Naive thymus-derived CD8-positive, alpha-beta T cell (primary cell): ENCODE results near the gene TMEM145. TPM values are rescaled to one million over a fixed set of nuclear protein-coding genes. Genes with fewer than 3 reads are reported as not detected.
A peak's percentile ranks its signal among the peaks of the same experiment; 100 is the strongest.

Source experiments
- ATAC-seq, 2 donors: fragments of 150-1000 bp; cut with Tn5 transposase in 1 of 2; sonication (Bioruptor Pico), chemical (Tn5 transposase) in 1 of 2; 1 replicate in 1 of 2; 2 replicates in 1 of 2; pipeline ENCODE4 v1.10.0; 2021; ENCODE audit warnings: mild to moderate bottlenecking in 2 of 2, moderate library complexity in 2 of 2
- POLR2A ChIA-PET: fragments of 350-600 bp; sonication (Branson Sonifier 250); formaldehyde crosslinking; loops from one replicate; lab custom pipeline; 2021; ENCODE audit warnings: antibody characterized with exemption; lab: Charles Lee
- DNase-seq, 10 donors: peaks; one replicate each; pipeline versions ENCODE4 v3.0.0 to v3.0.0-alpha.2; 2020 to 2022
- H3K27ac Mint-ChIP-seq, 10 donors: one replicate each; pipeline ENCODE4 v1.8.0; 2020 to 2022; ENCODE audit warnings: mild to moderate bottlenecking in 10 of 10, mixed read lengths in 10 of 10, moderate library complexity in 4 of 10, inconsistent platforms in 1 of 10
- H3K27me3 Mint-ChIP-seq, 5 donors: one replicate each; pipeline ENCODE4 v1.8.0; 2021 to 2022; ENCODE audit warnings: mixed read lengths in 5 of 5
- H3K36me3 Mint-ChIP-seq, 3 donors: one replicate each; pipeline ENCODE4 v1.8.0; 2020 to 2022; ENCODE audit warnings: mixed read lengths in 3 of 3, mild to moderate bottlenecking in 2 of 3, inconsistent platforms in 1 of 3
- H3K4me1 Mint-ChIP-seq, 4 donors: one replicate each; pipeline ENCODE4 v1.8.0; 2021 to 2022; ENCODE audit warnings: mixed read lengths in 4 of 4
- H3K4me3 Mint-ChIP-seq, 10 donors: one replicate each; pipeline ENCODE4 v1.8.0; 2020 to 2022; ENCODE audit warnings: mild to moderate bottlenecking in 10 of 10, mixed read lengths in 10 of 10, moderate library complexity in 6 of 10, inconsistent platforms in 1 of 10
- H3K9me3 Mint-ChIP-seq, 9 donors: one replicate each; pipeline ENCODE4 v1.8.0; 2020 to 2022; ENCODE audit warnings: mixed read lengths in 9 of 9, mild to moderate bottlenecking in 3 of 9, inconsistent platforms in 1 of 9, moderate library complexity in 1 of 9
- polyA plus RNA-seq, 3 donors: library from polyadenylated mRNA; unstranded; fragments of 300-500 nt; fragmentation: Illumina TruSeq; gene quantifications; one replicate each; pipeline ENCODE4 v1.2.3, GENCODE V29; 2021
- total RNA-seq, 8 experiments: library from RNA in 2 of 8; stranded (reverse) in 2 of 8; gene quantifications; one replicate each; pipeline ENCODE4 v1.2.3 and lab custom pipeline; 2021 to 2026

Gene TMEM145
- total and polyA plus RNA-seq, 5 experiments from 2014 or later: not detected

DNA sequence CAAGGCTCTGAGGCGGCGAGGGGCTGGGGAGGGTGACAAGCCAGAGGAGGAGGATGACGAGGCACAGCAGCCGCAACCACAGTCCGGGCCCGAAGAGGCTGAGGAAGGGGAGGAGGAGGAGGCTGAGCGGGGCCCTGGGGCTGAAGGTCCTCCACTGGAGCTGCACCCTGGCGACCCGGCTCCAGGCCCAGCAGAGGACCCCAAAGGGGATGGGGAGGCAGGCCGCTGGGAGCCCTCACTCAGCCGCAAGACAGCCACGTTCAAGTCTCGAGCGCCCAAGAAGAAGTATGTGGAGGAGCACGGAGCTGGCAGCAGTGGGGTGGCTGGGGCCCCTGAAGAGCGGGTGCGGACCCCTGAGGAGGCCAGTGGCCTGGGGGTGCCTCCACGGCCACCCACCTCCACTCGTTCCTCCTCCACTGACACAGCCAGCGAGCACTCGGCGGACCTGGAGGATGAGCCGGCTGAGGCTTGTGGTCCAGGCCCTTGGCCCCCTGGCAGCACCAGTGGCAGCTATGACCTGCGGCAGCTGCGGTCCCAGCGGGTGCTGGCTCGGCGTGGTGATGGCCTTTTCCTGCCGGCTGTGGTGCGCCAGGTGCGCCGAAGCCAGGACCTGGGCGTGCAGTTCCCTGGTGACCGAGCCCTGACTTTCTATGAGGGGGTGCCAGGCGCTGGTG is 41.1 kb upstream of the TMEM145 start:
- ATAC-seq (no peak), DNase-seq (no peak)
- Mint-ChIP-seq H3K4me1 (peaks cover 20 to 60% (median 39%) of the 10 kb centered on the region in 4 donors), H3K27ac (peak overlapping the region in 2 of 10 donors; percentile 88 to 99), H3K27me3 (no peaks in the 10 kb centered on the region), H3K9me3 (no peaks in the 10 kb centered on the region), H3K4me3 (peak overlapping the region in 1 of 10 donors; percentile 67), H3K36me3 (peaks cover 0 to 29% (median 0%) of the 10 kb centered on the region in 3 donors)
- POLR2A ChIA-PET: interaction anchor here (0.9 to 4.1 kb wide), 4 partner anchors 20 to 140 kb away, joined by 4 to 29 read pairs (median 10); partner anchors contain the start of genes GSK3A and POU2F2

DNA sequence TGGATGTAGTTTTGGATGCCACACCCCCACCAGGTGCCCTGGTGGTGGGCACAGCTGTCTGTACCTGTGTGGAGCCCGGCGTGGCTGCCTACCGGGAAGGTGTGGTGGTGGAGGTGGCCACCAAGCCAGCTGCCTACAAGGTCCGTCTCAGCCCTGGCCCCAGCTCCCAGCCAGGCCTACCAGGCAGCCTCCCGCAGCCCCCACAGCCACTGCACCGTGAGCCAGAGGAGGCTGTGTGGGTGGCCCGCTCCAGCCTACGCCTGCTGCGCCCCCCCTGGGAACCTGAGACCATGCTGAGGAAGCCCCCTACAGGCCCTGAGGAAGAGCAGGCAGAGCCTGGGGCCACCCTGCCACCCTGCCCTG is 40.6 kb upstream of the TMEM145 start:
- no peak for DNase-seq
- POLR2A ChIA-PET: interaction anchor here (0.9 kb wide), 1 partner anchor 28 kb away, joined by 4 read pairs; no protein-coding TSS in a partner anchor
- H3K9me3 Mint-ChIP-seq: no peaks in the 10 kb centered on the region
- no peak overlapping the region for H3K4me3 Mint-ChIP-seq
- H3K27me3 Mint-ChIP-seq: no peaks in the 10 kb centered on the region
- H3K4me1 Mint-ChIP-seq: peaks cover 20 to 61% (median 40%) of the 10 kb centered on the region in 4 donors
- peak overlapping the region in 1 of 10 donors; percentile 4 for H3K27ac Mint-ChIP-seq
- peaks cover 0 to 29% (median 0%) of the 10 kb centered on the region in 3 donors for H3K36me3 Mint-ChIP-seq
- ATAC-seq: no peak

DNA sequence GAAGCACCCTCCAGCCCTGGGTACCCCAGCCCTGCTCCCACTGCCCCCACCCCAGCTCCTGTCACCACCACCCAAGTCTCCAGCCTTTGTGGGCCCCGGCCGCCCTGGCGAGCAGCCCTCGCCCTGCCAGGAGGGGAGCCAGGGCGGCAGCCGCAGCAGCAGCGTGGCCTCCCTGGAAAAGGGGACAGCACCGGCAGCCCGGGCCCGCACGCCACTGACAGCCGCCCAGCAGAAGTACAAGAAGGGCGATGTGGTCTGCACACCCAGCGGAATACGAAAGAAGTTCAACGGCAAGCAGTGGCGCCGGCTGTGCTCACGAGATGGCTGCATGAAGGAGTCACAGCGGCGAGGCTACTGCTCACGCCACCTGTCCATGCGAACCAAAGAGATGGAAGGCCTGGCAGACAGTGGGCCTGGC is 40.1 kb upstream of the TMEM145 start:
- H3K27me3 Mint-ChIP-seq: no peaks in the 10 kb centered on the region
- H3K27ac Mint-ChIP-seq: peak overlapping the region in 1 of 10 donors; percentile 4
- POLR2A ChIA-PET: interaction anchor here (0.9 kb wide), 1 partner anchor 29 kb away, joined by 4 read pairs; no protein-coding TSS in a partner anchor
- DNase-seq: no peak
- H3K4me1 Mint-ChIP-seq: peaks cover 21 to 58% (median 41%) of the 10 kb centered on the region in 4 donors
- no peak overlapping the region for H3K4me3 Mint-ChIP-seq
- ATAC-seq: no peak
- peaks cover 0 to 29% (median 0%) of the 10 kb centered on the region in 3 donors for H3K36me3 Mint-ChIP-seq
- no peaks in the 10 kb centered on the region for H3K9me3 Mint-ChIP-seq

DNA sequence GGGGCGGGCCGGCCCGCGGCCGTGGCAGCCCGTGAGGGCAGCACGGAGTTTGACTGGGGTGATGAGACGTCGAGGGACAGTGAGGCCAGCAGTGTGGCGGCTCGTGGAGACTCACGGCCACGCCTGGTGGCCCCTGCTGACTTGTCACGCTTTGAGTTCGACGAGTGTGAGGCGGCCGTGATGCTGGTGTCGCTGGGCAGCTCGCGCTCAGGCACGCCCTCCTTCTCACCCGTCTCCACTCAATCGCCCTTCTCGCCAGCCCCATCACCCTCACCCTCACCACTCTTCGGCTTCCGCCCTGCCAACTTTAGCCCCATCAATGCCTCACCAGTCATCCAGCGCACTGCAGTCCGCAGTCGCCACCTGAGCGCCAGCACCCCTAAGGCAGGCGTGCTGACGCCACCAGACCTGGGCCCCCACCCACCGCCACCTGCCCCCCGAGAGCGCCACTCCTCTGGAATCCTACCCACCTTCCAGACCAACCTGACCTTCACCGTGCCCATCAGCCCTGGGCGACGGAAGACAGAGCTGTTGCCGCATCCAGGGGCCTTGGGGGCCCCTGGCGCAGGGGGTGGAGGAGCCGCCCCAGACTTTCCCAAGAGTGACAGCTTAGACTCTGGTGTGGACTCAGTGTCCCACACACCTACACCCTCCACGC is 39.6 kb upstream of the TMEM145 start:
- DNase-seq (no peak), ATAC-seq (no peak)
- Mint-ChIP-seq H3K4me3 (no peak overlapping the region), H3K27me3 (no peaks in the 10 kb centered on the region), H3K36me3 (peaks cover 0 to 29% (median 0%) of the 10 kb centered on the region in 3 donors), H3K9me3 (no peaks in the 10 kb centered on the region), H3K4me1 (peaks cover 27 to 61% (median 44%) of the 10 kb centered on the region in 4 donors), H3K27ac (peak overlapping the region in 2 of 10 donors; percentile 33 to 35)
- POLR2A ChIA-PET: interaction anchor here (0.5 to 1.0 kb wide), 3 partner anchors 9 to 176 kb away, joined by 3 to 4 read pairs (median 3); no protein-coding TSS in a partner anchor

DNA sequence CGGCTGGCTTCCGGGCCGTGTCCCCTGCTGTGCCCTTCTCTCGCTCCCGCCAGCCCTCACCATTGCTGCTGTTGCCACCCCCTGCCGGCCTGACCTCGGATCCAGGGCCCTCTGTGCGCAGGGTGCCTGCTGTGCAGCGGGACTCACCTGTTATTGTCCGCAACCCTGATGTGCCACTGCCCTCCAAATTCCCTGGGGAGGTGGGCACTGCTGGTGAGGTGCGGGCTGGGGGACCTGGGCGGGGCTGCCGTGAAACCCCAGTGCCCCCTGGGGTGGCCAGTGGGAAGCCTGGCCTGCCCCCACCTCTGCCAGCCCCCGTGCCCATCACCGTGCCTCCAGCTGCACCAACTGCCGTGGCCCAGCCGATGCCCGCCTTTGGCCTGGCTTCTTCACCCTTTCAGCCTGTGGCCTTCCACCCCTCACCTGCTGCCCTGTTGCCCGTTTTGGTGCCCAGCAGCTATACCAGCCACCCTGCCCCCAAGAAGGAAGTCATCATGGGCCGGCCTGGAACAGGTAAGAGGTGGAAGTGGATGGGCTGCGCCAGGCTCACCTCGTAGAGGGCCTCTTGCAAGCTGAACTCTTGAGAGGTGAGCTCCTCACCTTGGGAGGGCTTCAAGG is 38.9 kb upstream of the TMEM145 start:
- Mint-ChIP-seq H3K36me3 (peaks cover 0 to 29% (median 0%) of the 10 kb centered on the region in 3 donors), H3K4me3 (no peak overlapping the region), H3K27me3 (no peaks in the 10 kb centered on the region), H3K4me1 (peaks cover 32 to 67% (median 50%) of the 10 kb centered on the region in 4 donors), H3K9me3 (no peaks in the 10 kb centered on the region), H3K27ac (no peak overlapping the region)
- ATAC-seq (no peak), DNase-seq (no peak)
- POLR2A ChIA-PET: interaction anchor here (0.5 to 1.0 kb wide), 3 partner anchors 8 to 176 kb away, joined by 3 to 4 read pairs (median 4); no protein-coding TSS in a partner anchor

DNA sequence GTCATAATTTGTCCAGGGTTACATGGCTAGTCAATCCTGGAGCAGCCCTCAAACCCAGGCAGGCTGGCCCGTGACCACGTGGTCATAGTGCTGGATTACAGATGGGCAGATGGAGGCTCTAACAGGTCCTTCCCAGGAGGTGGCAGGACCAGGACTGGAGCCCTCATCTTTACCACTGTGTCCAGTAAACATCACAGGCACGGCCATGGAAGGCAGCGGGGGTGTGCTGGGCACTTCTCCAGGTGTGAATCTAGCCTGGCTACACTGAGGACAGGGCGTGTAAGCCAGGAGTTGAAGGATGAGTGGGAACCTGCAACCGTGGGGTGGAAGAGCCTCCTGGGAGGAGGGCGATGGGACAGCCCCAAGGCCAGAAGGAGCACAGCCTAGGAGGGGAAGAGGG is 38.0 kb upstream of the TMEM145 start:
- no peak for ATAC-seq
- no peaks in the 10 kb centered on the region for H3K9me3 Mint-ChIP-seq
- no peaks in the 10 kb centered on the region for H3K27me3 Mint-ChIP-seq
- POLR2A ChIA-PET: interaction anchor here (0.5 kb wide), 1 partner anchor 118 kb away, joined by 4 read pairs; no protein-coding TSS in a partner anchor
- peak overlapping the region in 1 of 10 donors; percentile 75 for H3K4me3 Mint-ChIP-seq
- peaks cover 35 to 67% (median 52%) of the 10 kb centered on the region in 4 donors for H3K4me1 Mint-ChIP-seq
- no peak for DNase-seq
- peak overlapping the region in 6 of 10 donors; percentile 15 to 60 (median 30) for H3K27ac Mint-ChIP-seq
- peaks cover 0 to 29% (median 0%) of the 10 kb centered on the region in 3 donors for H3K36me3 Mint-ChIP-seq

DNA sequence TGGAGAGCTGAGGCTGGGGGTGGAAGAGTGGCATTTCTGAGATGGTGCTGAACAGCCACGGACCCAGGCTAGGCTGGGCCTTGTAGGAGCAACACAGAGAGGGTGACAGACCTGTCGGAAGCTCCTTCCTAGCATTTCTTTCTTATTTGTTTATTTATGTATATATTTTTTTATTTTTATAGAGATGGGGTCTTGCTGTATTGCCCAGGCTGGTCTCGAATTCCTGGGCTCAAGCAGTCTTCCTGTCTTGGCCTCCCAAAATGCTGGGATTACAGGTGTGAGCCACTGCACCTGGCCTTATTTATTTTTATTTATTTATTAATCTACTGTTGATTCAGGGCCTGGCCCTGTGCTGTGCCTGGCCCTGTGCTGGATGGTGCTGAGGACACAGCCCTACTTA is 37.6 kb upstream of the TMEM145 start:
- Mint-ChIP-seq H3K27ac (peak overlapping the region in 2 of 10 donors; percentile 14 to 48), H3K4me1 (peaks cover 33 to 64% (median 51%) of the 10 kb centered on the region in 4 donors), H3K4me3 (peak overlapping the region in 2 of 10 donors; percentile 4 to 75)

DNA sequence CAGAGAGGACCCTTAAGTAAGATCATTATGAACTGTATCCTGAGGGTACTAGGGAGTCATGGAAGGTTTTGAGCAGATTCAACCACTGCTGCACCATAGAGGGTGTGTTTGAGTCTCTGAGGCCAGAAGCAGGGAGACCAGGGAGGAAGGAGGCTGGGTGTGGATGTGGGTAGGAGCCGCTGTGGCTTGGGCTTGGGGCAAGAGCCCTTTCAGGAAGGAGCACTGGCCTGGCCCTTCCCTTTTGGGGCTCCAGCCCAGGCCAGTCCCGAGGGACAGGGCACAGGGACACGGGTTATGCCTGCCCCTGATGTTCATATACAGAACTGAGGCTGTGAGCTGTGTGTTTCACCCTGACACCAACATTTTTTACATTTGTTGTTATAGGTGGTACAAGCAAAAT is 36.8 kb upstream of the TMEM145 start:
- Mint-ChIP-seq H3K9me3 (no peaks in the 10 kb centered on the region), H3K27me3 (no peaks in the 10 kb centered on the region), H3K4me1 (peaks cover 29 to 58% (median 48%) of the 10 kb centered on the region in 4 donors), H3K36me3 (peaks cover 0 to 29% (median 0%) of the 10 kb centered on the region in 3 donors), H3K4me3 (peak overlapping the region in 2 of 10 donors; percentile 22 to 68), H3K27ac (peak overlapping the region in 5 of 10 donors; percentile 14 to 70 (median 24))
- DNase-seq (no peak), ATAC-seq (no peak)
- POLR2A ChIA-PET: no interaction called here

More for the DNA sequence above, 37.6 kb upstream of the TMEM145 start:
- Mint-ChIP-seq H3K9me3 (no peaks in the 10 kb centered on the region), H3K27me3 (no peaks in the 10 kb centered on the region), H3K36me3 (peaks cover 0 to 29% (median 0%) of the 10 kb centered on the region in 3 donors)
- ATAC-seq (no peak), DNase-seq (no peak)
- POLR2A ChIA-PET: no interaction called here

DNA sequence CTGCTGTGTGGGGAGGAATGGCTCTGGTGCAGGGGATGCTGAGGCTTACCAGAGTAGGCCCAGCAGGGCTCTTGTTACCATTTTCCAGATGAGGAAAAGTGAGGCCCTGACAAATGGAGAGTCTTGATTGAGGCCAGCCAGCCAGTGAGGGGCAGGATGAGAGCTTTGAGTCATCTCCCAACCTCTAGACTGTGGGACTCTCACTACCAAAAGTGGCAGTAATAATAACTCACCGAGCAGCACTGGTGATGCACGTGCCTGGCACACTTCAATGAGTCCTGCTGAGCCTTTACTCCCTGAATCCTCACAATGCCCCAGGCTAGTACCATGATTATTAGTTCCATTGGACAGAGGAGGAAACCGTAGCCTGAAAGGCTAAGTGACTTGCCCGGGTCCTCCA is 36.3 kb upstream of the TMEM145 start:
- no peaks in the 10 kb centered on the region for H3K9me3 Mint-ChIP-seq
- no peak for ATAC-seq
- no peaks in the 10 kb centered on the region for H3K27me3 Mint-ChIP-seq
- H3K4me3 Mint-ChIP-seq: peak overlapping the region in 1 of 10 donors; percentile 41
- H3K4me1 Mint-ChIP-seq: peaks cover 29 to 57% (median 46%) of the 10 kb centered on the region in 4 donors
- H3K36me3 Mint-ChIP-seq: peaks cover 0 to 25% (median 0%) of the 10 kb centered on the region in 3 donors
- POLR2A ChIA-PET: interaction anchor here (6.6 kb wide), 1 partner anchor 30 kb away, joined by 121 read pairs; the partner anchor contains the start of gene GSK3A
- H3K27ac Mint-ChIP-seq: peak overlapping the region in 1 of 10 donors; percentile 29
- no peak for DNase-seq

DNA sequence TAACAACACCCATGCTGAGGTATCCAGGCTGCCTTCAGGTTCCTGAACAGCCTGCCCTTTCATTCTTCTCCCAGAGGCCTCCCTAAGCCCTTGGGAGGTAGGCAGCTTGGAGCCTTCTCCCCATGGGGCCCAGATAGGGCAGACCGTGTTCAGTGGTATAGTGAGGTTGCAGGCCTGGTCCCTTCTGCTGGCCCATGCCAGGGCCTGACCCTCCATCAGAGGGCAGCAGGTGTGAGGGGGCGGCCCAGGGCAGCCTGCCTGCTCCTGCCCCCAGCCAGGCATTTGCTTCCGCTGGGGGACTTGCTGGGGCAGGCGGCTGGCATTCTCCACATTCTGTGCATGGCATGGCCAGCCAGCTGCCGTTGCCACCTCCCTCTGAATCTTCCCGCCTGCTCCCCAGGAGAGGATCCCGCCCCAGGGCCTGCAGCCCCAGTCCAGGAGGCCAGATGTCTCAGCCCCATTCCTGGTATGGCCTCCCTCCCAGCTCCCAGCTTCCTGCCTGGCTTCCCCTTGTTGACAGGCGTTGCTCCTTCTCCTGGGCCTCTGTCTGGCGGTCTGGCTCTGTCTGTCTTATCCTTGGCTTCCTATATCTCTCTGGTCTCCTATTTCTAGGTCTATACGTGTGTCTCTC is 35.2 kb upstream of the TMEM145 start:
- Mint-ChIP-seq H3K4me3 (peak overlapping the region in 2 of 10 donors; percentile 14 to 39), H3K27ac (peak overlapping the region in 4 of 10 donors; percentile 63 to 93 (median 73)), H3K27me3 (no peaks in the 10 kb centered on the region), H3K36me3 (peaks cover 0 to 25% (median 0%) of the 10 kb centered on the region in 3 donors), H3K9me3 (no peaks in the 10 kb centered on the region), H3K4me1 (peaks cover 36 to 66% (median 46%) of the 10 kb centered on the region in 4 donors)
- POLR2A ChIA-PET: interaction anchor here (6.6 kb wide), 1 partner anchor 31 kb away, joined by 121 read pairs; the partner anchor contains the start of gene GSK3A
- DNase-seq (no peak), ATAC-seq (no peak)

DNA sequence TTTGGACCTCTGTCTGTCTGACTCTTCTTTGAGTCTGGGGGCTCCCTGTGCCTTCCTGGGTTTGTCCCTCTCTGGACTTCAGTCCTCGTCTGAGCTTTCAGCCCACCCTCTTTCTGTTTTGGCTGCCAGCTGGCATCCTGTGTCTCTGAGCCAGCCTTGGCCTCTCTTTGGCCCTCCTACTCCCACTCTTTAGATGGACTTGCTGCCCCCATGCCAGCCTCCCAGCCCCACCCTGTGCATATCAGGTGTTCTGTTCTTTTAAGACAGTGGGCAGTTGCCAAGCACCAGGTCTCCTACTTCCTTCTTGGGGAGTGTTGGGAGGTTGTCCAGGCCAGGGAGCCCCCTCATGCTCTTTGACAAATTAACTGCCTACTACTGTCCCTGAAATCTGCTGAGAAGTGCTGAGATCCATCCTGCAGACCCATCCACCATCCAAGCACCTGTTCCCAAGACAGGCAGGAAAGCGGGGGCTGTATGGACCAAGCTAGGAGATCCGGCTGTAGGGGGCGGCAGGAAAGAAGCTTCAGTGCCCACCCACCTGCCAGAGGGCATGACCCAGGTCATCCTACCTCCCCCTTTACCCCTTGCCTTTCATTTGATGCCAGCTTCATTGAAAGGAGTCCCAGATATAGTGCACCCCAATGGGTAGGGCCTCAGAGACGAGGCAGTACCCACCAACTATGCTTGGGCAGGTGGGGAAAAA is 34.5 kb upstream of the TMEM145 start:
- no peaks in the 10 kb centered on the region for H3K27me3 Mint-ChIP-seq
- ATAC-seq (no peak), DNase-seq (no peak)
- peak overlapping the region; percentile 69 to 97 (median 94) for H3K27ac Mint-ChIP-seq
- H3K4me3 Mint-ChIP-seq: peak overlapping the region in 9 of 10 donors; percentile 14 to 96 (median 92)
- POLR2A ChIA-PET: interaction anchor here (0.9 to 6.6 kb wide), 5 partner anchors 9 to 146 kb away, joined by 3 to 121 read pairs (median 10); partner anchors contain the start of genes CIC, DEDD2, GSK3A and POU2F2
- H3K36me3 Mint-ChIP-seq: peaks cover 0 to 22% (median 0%) of the 10 kb centered on the region in 3 donors
- H3K4me1 Mint-ChIP-seq: peaks cover 36 to 61% (median 44%) of the 10 kb centered on the region in 4 donors
- no peaks in the 10 kb centered on the region for H3K9me3 Mint-ChIP-seq
